GM12891 (cell line): ENCODE results near the gene DDX39B.

Experiments
- DNase-seq: peaks from one replicate; pipeline ENCODE4 v3.0.0; 2011; ENCODE audit warnings: low spot score; ENCODE audit not compliant: insufficient read length
- FAIRE-seq: peaks from 2 replicates; lab custom pipeline; 2011; peaks lifted over from hg19 to GRCh38; lab: Jason Lieb, UNC
- PAX5 ChIP-seq: IDR thresholded peaks from 2 replicates; pipeline ENCODE4 v1.6.1; 2011; ENCODE audit warnings: low read length, moderate library complexity, mild to moderate bottlenecking; ENCODE audit not compliant: insufficient read depth, severe bottlenecking
- POLR2A ChIP-seq: IDR thresholded peaks from 2 replicates; pipeline ENCODE4 v1.6.1; 2011; ENCODE audit warnings: low read depth, low read length, control low read depth
- POLR2AphosphoS5 ChIP-seq: IDR thresholded peaks from 2 replicates; pipeline ENCODE4 v1.6.1; 2011; ENCODE audit warnings: low read depth, low read length, control low read depth
- POU2F2 ChIP-seq: IDR thresholded peaks from 2 replicates; pipeline ENCODE4 v1.6.1; 2011; ENCODE audit warnings: low read depth, mild to moderate bottlenecking, control low read depth, low read length, moderate library complexity
- SPI1 ChIP-seq: IDR thresholded peaks from 2 replicates; pipeline ENCODE4 v1.6.1; 2011; ENCODE audit warnings: low read depth, low read length, control low read depth
- TAF1 ChIP-seq: IDR thresholded peaks from 2 replicates; pipeline ENCODE4 v1.6.1; 2011; ENCODE audit warnings: low read depth, low read length, control low read depth

Gene DDX39B

DNA sequence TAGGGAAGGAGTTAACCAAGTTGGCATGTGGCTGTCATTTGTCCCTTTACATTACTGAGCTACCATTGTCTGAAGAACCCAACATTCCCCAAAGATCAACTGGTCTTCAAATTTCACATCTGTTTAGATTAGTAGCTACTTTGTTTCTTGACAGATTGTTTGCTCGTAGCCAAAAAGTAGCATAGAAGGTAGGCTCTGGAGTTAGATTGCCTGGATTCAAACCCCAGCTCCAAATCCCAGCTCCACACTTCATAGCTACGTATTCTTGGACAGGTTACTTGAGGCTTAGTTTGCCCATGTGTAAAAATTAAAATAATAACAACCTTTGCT is 6.7 kb upstream of the DDX39B start:
- FAIRE-seq, result no peak
- TF ChIP-seq POLR2AphosphoS5 (no peak), TAF1 (no peak), PAX5 (no peak), POLR2A (no peak), SPI1 (no peak), POU2F2 (no peak)
- DNase-seq, result no peak

DNA sequence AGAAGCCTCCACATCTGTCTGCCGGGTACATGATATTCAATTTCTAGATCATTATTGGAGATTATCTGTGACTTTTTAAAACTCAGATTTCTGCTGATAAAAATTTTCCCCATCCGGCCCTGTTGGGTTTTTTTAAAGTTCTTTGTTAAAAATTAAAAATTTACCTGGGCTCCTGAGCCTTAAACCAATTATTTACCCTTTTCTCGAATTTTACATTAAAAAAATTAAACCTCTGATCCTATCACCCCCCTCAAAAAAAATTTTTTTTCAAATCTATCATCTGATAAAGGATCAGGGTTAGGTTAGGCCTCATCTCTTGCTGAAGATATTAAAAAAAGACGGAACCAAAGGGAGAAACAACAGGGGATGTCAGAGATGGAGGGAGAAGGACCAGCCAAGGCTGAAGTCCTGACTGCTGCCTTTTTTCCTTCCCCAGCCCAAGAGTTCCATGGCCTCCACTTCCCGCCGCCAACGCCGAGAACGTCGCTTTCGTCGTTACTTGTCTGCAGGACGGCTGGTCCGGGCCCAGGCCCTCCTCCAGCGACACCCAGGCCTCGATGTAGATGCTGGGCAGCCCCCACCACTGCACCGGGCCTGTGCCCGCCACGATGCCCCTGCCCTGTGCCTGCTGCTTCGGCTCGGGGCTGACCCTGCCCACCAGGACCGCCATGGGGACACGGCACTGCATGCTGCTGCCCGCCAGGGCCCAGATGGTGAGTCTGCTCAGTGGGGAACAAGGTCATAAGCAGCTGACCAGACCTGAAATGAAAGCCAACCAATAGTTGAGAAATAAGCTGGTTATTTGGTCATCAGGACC is 6.1 kb upstream of the DDX39B start:
- no peak for DNase-seq

DNA sequence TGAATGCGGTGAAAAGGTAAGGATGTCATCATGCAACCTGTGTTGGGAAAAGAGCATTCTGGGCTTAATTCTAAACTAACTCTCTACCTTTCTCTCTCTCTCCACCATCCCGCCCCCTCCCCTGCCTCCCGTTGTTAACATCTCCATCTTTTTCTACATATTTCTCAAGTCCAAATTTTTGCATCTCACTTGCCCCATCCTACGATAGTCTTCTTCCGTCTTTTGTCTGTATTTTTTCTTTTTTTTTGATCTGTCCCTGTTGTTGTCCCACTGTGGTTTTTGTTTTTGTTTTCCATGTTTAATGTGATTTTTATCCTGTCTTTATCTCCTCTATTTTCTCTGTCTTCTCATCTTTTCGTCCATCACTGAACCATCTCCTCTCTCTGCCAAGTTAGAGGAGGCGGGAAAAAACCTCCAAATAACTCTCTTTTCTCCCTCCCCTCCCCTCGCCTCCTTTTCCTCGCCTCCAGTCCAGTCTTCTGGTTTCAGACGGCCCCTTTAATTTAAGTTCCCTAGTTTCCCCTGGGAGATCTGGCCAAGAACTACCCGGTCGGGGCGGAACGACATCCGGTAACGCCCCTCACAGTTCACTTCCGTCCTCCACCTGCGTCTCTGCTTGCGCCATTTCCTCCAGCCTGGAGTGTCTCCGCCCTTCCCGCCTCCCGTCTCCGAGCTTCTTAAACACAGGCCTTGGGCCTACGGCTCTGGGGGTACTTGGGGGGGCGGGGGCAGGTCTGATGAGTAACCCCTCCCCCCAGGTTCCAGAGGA is 5.3 kb upstream of the DDX39B start, which contains the start of gene NFKBIL1:
Gene NFKBIL1, plus strand, starts transcription at position 651 of the 769 bp plus-strand sequence. Its CDS starts 87 bp downstream, at position 738.
- FAIRE-seq (peak; percentile 92), DNase-seq (peak; percentile 67)
- TF ChIP-seq SPI1 (peak; percentile 72), POLR2AphosphoS5 (peak; percentile 49; the same call in 1 of the 2 replicates), TAF1 (peak; percentile 30; the same call in 1 of the 2 replicates), POU2F2 (peak; percentile 34; the same call in 1 of the 2 replicates), PAX5 (no peak), POLR2A (0 out of 2 replicates have a peak, but pooled peaks have one; percentile 39)

More for the DNA sequence above, 6.1 kb upstream of the DDX39B start:
- FAIRE-seq, result no peak
- TF ChIP-seq TAF1 (no peak), PAX5 (no peak), SPI1 (no peak), POLR2AphosphoS5 (no peak), POLR2A (no peak), POU2F2 (no peak)

DNA sequence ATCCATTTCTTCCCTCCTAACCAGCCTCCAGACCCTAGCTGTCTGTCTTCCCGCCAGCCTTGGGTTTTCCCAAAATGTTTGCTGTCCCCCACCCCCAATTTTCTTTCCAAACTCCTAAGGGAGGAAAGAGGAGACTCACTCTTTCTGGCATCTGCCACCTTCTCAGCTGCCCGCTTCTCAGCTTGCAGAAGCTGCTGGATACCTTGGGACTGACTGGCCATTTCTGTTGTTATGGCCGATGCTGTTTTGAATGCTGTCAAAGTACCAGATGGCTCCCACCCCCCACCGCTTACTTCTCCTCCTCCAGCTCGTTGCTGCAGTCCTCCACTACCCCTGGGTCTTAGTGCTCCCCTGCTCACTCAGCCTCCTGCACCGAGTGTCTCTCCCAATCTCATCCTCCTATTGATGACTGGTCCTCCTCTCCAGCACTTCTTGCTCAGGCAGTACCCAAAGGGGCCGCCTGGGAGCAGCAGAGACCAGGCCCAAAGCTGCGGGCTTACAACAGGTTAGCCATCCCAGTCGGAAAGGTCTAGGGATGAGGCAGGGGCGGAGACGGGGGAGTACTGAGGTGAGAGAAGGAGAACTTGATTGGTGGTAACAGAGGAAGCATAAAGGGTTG is 4.6 kb upstream of the DDX39B start, which contains the start of gene ATP6V1G2:
Gene ATP6V1G2, minus strand, starts transcription at position 270 of the 619 bp plus-strand sequence. Its CDS starts 49 bp downstream, at position 221.
- peak; percentile 83 for FAIRE-seq
- TF ChIP-seq PAX5, result peak; percentile 26
- no peak for TF ChIP-seq SPI1
- DNase-seq, result no peak

DNA sequence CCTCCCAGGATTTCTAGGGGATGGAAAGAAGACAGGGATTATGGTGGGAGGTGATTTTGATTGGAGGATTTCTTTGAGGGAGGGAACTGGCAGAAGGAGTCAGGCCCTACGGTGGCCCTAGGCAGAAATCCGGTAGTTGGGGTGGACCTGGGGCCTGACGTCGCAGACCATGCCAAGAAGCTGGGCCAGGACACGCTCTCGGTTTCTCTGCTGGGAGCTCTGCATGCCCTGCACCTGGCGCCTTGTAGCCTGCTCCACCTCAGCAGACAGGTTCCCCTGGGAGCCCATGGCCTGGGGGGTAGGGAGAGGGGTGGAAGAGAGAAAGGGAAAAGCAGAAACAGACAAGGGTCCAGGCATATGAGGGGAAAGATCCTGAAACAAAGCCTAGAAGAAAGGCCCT is 3.5 kb upstream of the DDX39B start:
- no peak for FAIRE-seq
- no peak for TF ChIP-seq SPI1
- TF ChIP-seq POLR2AphosphoS5, result no peak
- no peak for TF ChIP-seq POU2F2
- TF ChIP-seq PAX5, result no peak
- no peak for TF ChIP-seq POLR2A
- TF ChIP-seq TAF1, result no peak
- DNase-seq, result no peak

DNA sequence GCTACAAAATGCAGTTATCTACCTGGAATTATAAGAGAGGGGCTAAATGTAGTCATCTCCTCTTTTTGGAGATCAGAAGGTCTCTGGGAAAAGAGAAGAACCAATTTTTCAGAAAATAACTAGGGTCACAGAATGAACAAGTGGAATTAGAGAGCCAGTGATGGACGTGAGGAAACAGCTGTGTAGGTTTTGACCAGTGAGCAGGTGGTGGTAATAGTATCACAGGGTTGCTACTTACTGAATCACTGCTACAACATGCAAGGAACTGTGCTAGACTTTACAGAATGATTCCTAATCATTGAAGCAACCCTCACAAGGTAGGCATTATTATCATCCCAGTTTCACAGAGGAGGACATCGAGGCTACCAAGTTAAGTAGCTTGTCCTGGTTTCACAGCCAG is 2.9 kb upstream of the DDX39B start:
- no peak for TF ChIP-seq POU2F2
- TF ChIP-seq PAX5, result no peak
- no peak for TF ChIP-seq POLR2AphosphoS5
- no peak for TF ChIP-seq TAF1
- TF ChIP-seq SPI1, result no peak
- no peak for TF ChIP-seq POLR2A
- no peak for DNase-seq
- no peak for FAIRE-seq

DNA sequence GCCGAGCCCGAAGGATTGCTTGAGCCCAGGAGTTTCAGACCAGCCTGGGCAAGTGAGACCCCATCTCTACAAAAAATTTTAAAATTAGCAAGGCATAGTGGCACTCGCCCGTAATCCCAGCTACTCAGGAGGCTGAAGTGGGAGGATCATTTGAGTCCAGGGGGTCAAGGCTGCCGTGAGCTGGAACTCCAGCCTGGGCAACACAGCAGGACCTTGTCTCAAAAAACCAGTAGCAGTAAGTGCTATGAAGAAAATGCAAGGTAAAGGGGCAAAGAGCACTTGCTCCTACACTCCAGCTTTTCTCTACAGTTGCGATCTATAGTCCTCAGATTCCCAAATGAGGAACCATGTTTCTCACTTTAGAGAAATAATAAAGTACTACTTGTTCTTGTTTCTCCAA is 1.8 kb upstream of the DDX39B start:
- DNase-seq (no peak), FAIRE-seq (no peak)
- TF ChIP-seq POLR2A (no peak), TAF1 (no peak), SPI1 (no peak), POLR2AphosphoS5 (no peak), PAX5 (no peak), POU2F2 (no peak)

DNA sequence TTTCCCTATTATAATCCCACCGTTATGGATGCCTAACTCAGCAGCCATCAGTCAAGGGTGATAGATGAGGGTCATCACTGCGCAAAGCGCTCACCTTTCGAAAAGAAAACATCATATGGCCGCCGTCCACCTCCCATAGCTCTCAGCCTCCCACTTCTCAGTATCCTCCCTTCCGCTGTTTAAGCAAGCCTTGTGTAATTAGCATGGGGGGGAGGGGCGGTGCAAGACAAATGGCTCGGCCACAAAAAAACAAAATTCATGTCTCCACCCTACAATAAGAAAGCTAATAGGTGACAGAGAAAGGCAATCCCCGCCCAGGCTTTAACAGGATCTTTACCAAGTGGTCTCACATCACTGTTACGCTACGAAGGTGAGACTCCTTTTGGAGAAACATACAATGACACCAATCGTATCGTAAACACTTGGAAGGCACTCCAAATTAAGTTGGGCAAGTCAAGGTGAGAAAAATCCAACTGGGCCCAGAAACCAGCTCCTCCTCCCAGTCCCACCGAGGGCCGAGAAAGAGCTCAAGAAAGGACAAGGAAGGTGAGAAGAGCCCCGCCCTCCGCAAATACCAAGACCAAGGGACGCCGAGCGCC is 645 bp downstream of the DDX39B start:
- DNase-seq, result no peak
- TF ChIP-seq SPI1 (no peak), POLR2A (no peak), TAF1 (no peak), POLR2AphosphoS5 (no peak), PAX5 (no peak), POU2F2 (no peak)
- FAIRE-seq, result no peak

DNA sequence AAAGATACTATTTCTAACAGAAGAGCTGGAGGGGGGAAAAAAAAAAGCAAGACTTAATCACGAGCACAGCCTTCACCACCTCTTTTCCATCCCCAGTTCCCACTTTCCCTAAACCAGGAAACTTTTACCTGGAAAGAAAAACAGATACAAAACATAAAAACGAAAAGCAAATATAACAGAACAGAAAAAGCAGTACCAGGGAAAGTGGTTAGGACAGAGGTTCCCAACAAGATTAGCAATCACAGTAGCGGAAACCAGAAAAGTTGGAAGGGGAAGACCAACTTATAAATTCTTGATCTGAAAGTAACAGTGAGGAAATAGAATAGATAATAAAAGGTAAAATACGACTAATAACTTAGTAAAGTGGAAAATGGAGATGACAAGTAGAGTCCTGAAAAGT is 1.2 kb downstream of the DDX39B start:
- FAIRE-seq, result no peak
- TF ChIP-seq TAF1 (no peak), POU2F2 (no peak), SPI1 (no peak), POLR2A (no peak), POLR2AphosphoS5 (no peak), PAX5 (no peak)
- DNase-seq, result no peak
